Astrocyte (in vitro differentiated cells and primary cell): Measurements from ENCODE around the gene C3orf22. TPM values are rescaled to one million over a fixed set of nuclear protein-coding genes. Genes with fewer than 3 reads are reported as not detected.

ENCODE experiments used
- DNase-seq: peaks from one replicate; pipeline ENCODE4 v3.0.0-alpha.2; 2010; ENCODE audit warnings: low read depth
- FAIRE-seq: peaks from 2 replicates; lab custom pipeline; 2011; peaks lifted over from hg19 to GRCh38; lab: Jason Lieb, UNC
- H2AFZ ChIP-seq: 2 replicates; pipeline ENCODE4 v1.6.0; 2012; ENCODE audit warnings: low read depth, low read length, inconsistent platforms
- H3K27ac ChIP-seq: 2 replicates; pipeline ENCODE4 v1.5.1; 2011; ENCODE audit warnings: low read depth, low read length, inconsistent platforms
- H3K27me3 ChIP-seq: 2 replicates; pipeline ENCODE4 v1.6.0; 2011; ENCODE audit warnings: low read length, inconsistent platforms; ENCODE audit not compliant: insufficient read depth
- H3K36me3 ChIP-seq: 2 replicates; pipeline ENCODE4 v1.5.1; 2011; ENCODE audit warnings: low read length, inconsistent platforms; ENCODE audit not compliant: insufficient read depth
- H3K4me1 ChIP-seq: 2 replicates; pipeline ENCODE4 v1.5.1; 2011; ENCODE audit warnings: low read length, inconsistent platforms; ENCODE audit not compliant: insufficient read depth
- H3K4me2 ChIP-seq: 2 replicates; pipeline ENCODE4 v1.6.0; 2012; ENCODE audit warnings: low read length, inconsistent platforms
- H3K4me3 ChIP-seq: 2 replicates; pipeline ENCODE4 v1.5.1; 2011; ENCODE audit warnings: low read depth, mild to moderate bottlenecking, low read length, inconsistent platforms; ENCODE audit not compliant: insufficient read depth
- H3K79me2 ChIP-seq: 2 replicates; pipeline ENCODE4 v1.6.0; 2012; ENCODE audit warnings: mild to moderate bottlenecking, low read length, inconsistent platforms; ENCODE audit not compliant: insufficient read depth
- H3K9ac ChIP-seq: 2 replicates; pipeline ENCODE4 v1.6.0; 2012; ENCODE audit warnings: mild to moderate bottlenecking, low read length, inconsistent platforms
- H3K9me3 ChIP-seq: 2 replicates; pipeline ENCODE4 v1.5.1; 2012; ENCODE audit warnings: low read depth, mild to moderate bottlenecking, low read length, inconsistent platforms; ENCODE audit not compliant: insufficient read depth
- H4K20me1 ChIP-seq: 2 replicates; pipeline ENCODE4 v1.6.0; 2012; ENCODE audit warnings: low read length, inconsistent platforms; ENCODE audit not compliant: insufficient read depth
- H3K27ac Mint-ChIP-seq: one replicate; pipeline ENCODE4 v1.8.0; 2021; ENCODE audit warnings: mild to moderate bottlenecking, mixed read lengths; ENCODE audit not compliant: unreplicated experiment
- H3K27me3 Mint-ChIP-seq: one replicate; pipeline ENCODE4 v1.8.0; 2021; ENCODE audit warnings: low read depth, mixed read lengths; ENCODE audit not compliant: unreplicated experiment
- H3K36me3 Mint-ChIP-seq: one replicate; pipeline ENCODE4 v1.8.0; 2021; ENCODE audit warnings: low read depth, mixed read lengths; ENCODE audit not compliant: unreplicated experiment
- H3K4me1 Mint-ChIP-seq: one replicate; pipeline ENCODE4 v1.8.0; 2021; ENCODE audit warnings: low read depth, mixed read lengths; ENCODE audit not compliant: unreplicated experiment
- H3K4me3 Mint-ChIP-seq: one replicate; pipeline ENCODE4 v1.8.0; 2021; ENCODE audit warnings: mild to moderate bottlenecking, moderate library complexity, mixed read lengths; ENCODE audit not compliant: unreplicated experiment
- H3K9me3 Mint-ChIP-seq: one replicate; pipeline ENCODE4 v1.8.0; 2021; ENCODE audit warnings: mild to moderate bottlenecking, mixed read lengths; ENCODE audit not compliant: unreplicated experiment
- CTCF ChIP-seq: IDR thresholded peaks from 2 replicates; pipeline ENCODE4 v1.5.1; 2011; ENCODE audit warnings: low read depth, mild to moderate bottlenecking, inconsistent platforms, low read length, moderate library complexity; ENCODE audit not compliant: insufficient read depth
- EZH2 ChIP-seq: IDR thresholded peaks from 2 replicates; pipeline ENCODE4 v1.6.1; 2012; ENCODE audit warnings: mild to moderate bottlenecking, low read length, inconsistent platforms; ENCODE audit not compliant: insufficient read depth
- total RNA-seq: library from RNA; stranded (reverse); gene quantifications from 2 replicates; pipeline ENCODE4 v1.2.1, GENCODE V29; 2021

C3orf22 gene
- total RNA-seq, 1 donor from 2014 or later: not detected

GRCh38 chr3:126542340-126543241, 16.1 kb downstream of the C3orf22 start:
- Mint-ChIP-seq H3K36me3 (peaks cover 2% of the 10 kb centered on the region), H3K27ac (no peak overlapping the region), H3K4me3 (no peak overlapping the region), H3K27me3 (peaks cover 43% of the 10 kb centered on the region), H3K4me1 (peaks cover 11% of the 10 kb centered on the region), H3K9me3 (no peaks in the 10 kb centered on the region)
- no peak for FAIRE-seq
- H3K27ac ChIP-seq: no peak overlapping the region
- H3K9me3 ChIP-seq: no peaks in the 10 kb centered on the region
- no peak overlapping the region for H3K4me3 ChIP-seq
- TF ChIP-seq CTCF: no peak
- TF ChIP-seq EZH2: no peak
- DNase-seq: no peak
- H4K20me1 ChIP-seq: peaks cover 3% of the 10 kb centered on the region
- no peaks in the 10 kb centered on the region for H3K79me2 ChIP-seq
- H3K36me3 ChIP-seq: no peaks in the 10 kb centered on the region
- H3K4me1 ChIP-seq: peaks cover 8% of the 10 kb centered on the region
- no peak overlapping the region for H3K9ac ChIP-seq
- H3K4me2 ChIP-seq: no peak overlapping the region
- peaks cover 27% of the 10 kb centered on the region for H3K27me3 ChIP-seq
- H2AFZ ChIP-seq: peak overlapping the region; percentile 10

DNA sequence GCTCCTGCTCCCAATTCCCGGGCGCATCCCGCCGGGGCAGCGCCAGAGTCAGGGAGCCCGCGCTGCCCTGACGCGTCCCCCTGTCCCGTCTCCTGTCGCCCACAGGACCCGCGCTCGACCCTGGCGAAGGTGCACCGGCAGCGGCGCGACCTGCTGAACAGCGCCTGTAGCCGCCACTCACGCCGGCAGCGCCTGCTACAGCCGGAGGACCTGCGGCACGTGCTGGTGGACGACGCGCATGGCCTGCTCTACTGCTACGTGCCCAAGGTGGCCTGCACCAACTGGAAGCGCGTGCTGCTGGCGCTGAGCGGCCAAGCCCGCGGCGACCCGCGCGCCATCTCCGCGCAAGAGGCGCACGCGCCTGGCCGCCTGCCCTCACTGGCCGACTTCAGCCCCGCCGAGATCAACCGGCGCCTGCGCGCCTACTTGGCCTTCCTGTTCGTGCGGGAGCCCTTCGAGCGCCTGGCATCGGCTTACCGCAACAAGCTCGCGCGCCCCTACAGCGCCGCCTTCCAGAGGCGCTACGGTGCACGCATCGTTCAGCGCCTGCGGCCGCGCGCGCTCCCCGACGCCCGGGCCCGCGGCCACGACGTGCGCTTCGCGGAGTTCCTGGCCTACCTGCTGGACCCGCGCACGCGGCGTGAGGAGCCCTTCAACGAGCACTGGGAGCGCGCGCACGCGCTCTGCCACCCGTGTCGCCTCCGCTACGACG, 16.9 kb downstream of the C3orf22 start:
- Histone ChIP-seq H3K27ac (no peak overlapping the region), H3K79me2 (no peaks in the 10 kb centered on the region), H2AFZ (peak overlapping the region; percentile 10), H3K36me3 (no peaks in the 10 kb centered on the region), H4K20me1 (peaks cover 3% of the 10 kb centered on the region), H3K27me3 (peaks cover 19% of the 10 kb centered on the region), H3K4me3 (no peak overlapping the region), H3K9ac (no peak overlapping the region), H3K9me3 (no peaks in the 10 kb centered on the region), H3K4me1 (peaks cover 8% of the 10 kb centered on the region), H3K4me2 (peak overlapping the region; percentile 8)
- Mint-ChIP-seq H3K27ac (no peak overlapping the region), H3K4me3 (no peak overlapping the region), H3K4me1 (peaks cover 11% of the 10 kb centered on the region), H3K9me3 (no peaks in the 10 kb centered on the region), H3K36me3 (peaks cover 2% of the 10 kb centered on the region), H3K27me3 (peaks cover 40% of the 10 kb centered on the region)
- no peak for DNase-seq
- no peak for FAIRE-seq
- TF ChIP-seq EZH2: no peak

GRCh38 chr3:126540951-126541627, 17.6 kb downstream of the C3orf22 start:
- H3K27me3 ChIP-seq: peaks cover 16% of the 10 kb centered on the region
- Mint-ChIP-seq H3K9me3 (no peaks in the 10 kb centered on the region), H3K27ac (peak overlapping the region; percentile 90), H3K27me3 (peaks cover 41% of the 10 kb centered on the region), H3K36me3 (peaks cover 2% of the 10 kb centered on the region), H3K4me1 (peaks cover 11% of the 10 kb centered on the region), H3K4me3 (no peak overlapping the region)
- FAIRE-seq: no peak
- H3K9me3 ChIP-seq: no peaks in the 10 kb centered on the region
- H4K20me1 ChIP-seq: peaks cover 3% of the 10 kb centered on the region
- H3K4me2 ChIP-seq: peak overlapping the region; percentile 31
- no peaks in the 10 kb centered on the region for H3K79me2 ChIP-seq
- no peak overlapping the region for H3K27ac ChIP-seq
- DNase-seq: no peak
- no peak overlapping the region for H3K4me3 ChIP-seq
- H3K36me3 ChIP-seq: no peaks in the 10 kb centered on the region
- no peak overlapping the region for H2AFZ ChIP-seq
- peaks cover 8% of the 10 kb centered on the region for H3K4me1 ChIP-seq
- TF ChIP-seq CTCF (no peak), EZH2 (no peak)
- no peak overlapping the region for H3K9ac ChIP-seq
